Lower leg skin (tissue), 3 donors: ENCODE data around the gene EIF1AD.

Experiments
- POLR2A ChIP-seq, 2 donors: fragments of 450-650 bp; IDR thresholded peaks; one replicate each; pipeline ENCODE4 v1.6.1; 2016 to 2017; ENCODE audit warnings: antibody characterized with exemption in 2 of 2, mild to moderate bottlenecking in 1 of 2, moderate library complexity in 1 of 2
- TF ChIP-seq, protein P1 (sequence below), 3 donors: fragments of 450-650 bp; IDR thresholded peaks; one replicate each; pipeline ENCODE4 v1.5.1; 2016; ENCODE audit warnings: antibody characterized with exemption in 3 of 3, mild to moderate bottlenecking in 3 of 3, moderate library complexity in 2 of 3

DNA sequence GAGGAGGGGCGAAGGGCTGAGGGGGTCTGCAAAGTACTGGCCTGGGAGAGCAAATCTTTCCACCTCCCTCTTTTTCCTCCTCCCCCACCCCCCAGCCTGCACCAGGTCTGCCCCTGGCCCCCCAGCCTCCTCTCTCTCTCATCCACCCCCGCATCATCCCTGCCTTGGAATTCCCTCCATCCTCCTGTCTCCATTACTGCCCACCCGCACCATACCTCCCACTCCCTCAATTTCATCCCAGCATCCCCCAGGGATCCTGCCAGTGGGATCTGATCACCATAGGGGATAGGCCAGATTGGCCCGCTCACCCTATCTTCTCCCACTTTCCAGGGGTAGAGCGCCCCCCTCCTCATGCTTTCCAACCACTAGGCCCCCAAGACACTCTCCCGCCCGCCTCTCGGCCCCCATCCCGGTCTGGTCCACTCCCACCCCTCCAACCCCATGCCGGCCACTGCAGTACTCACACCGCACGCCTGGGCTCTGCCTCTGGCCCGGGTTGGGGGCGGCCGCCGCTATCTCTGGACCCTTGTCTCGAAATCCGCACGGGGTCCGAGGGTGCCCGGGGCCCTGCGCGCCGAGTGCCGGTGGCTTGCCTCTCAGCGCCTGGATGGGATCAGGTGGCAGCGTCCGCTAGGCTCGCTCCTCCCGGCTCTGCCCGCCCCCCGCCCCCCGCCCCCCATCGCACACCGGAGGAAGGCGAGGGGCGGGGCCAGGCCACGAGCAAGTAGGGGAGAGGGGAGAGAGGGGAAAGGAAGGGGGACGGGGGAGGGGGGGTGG lies 46.8 kb upstream of the EIF1AD start, which contains the start of gene GAL3ST3:
- TF ChIP-seq, protein P1, sequence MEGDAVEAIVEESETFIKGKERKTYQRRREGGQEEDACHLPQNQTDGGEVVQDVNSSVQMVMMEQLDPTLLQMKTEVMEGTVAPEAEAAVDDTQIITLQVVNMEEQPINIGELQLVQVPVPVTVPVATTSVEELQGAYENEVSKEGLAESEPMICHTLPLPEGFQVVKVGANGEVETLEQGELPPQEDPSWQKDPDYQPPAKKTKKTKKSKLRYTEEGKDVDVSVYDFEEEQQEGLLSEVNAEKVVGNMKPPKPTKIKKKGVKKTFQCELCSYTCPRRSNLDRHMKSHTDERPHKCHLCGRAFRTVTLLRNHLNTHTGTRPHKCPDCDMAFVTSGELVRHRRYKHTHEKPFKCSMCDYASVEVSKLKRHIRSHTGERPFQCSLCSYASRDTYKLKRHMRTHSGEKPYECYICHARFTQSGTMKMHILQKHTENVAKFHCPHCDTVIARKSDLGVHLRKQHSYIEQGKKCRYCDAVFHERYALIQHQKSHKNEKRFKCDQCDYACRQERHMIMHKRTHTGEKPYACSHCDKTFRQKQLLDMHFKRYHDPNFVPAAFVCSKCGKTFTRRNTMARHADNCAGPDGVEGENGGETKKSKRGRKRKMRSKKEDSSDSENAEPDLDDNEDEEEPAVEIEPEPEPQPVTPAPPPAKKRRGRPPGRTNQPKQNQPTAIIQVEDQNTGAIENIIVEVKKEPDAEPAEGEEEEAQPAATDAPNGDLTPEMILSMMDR (IDR thresholded peaks at IDR 0.05) = no peak
- TF ChIP-seq POLR2A (IDR thresholded peaks at IDR 0.05) = no peak
